HepG2 (cell line): ENCODE results near the gene CD72. TPM values are rescaled to one million over a fixed set of nuclear protein-coding genes. Genes with fewer than 3 reads are reported as not detected.

Experiments
- CCAR2 ChIP-seq: fragments of 200-400 bp; formaldehyde crosslinking; optimal IDR thresholded peaks from 2 replicates; pipeline ENCODE3; 2018; ENCODE audit warnings: low read depth, mild to moderate bottlenecking, low read length, moderate library complexity
- ETS1 ChIP-seq: sonication (generic); formaldehyde crosslinking; IDR thresholded peaks from 2 replicates; pipeline ENCODE4 v1.4.0; 2020; ENCODE audit warnings: missing genetic modification reagents
- GATA4 ChIP-seq: sonication (generic); IDR thresholded peaks from 2 replicates; pipeline ENCODE4 v1.6.1; 2016; ENCODE audit warnings: antibody characterized with exemption, low read depth, borderline replicate concordance
- MIXL1 ChIP-seq: IDR thresholded peaks from 2 replicates; pipeline ENCODE4 v1.6.1; 2016
- MLXIP ChIP-seq: sonication (generic); formaldehyde crosslinking; IDR thresholded peaks from 2 replicates; pipeline ENCODE4 v1.9.0; 2021; ENCODE audit warnings: missing genetic modification reagents, borderline replicate concordance
- MXD4 ChIP-seq: IDR thresholded peaks from 2 replicates; pipeline ENCODE4 v1.6.1; 2016; ENCODE audit warnings: mild to moderate bottlenecking, missing biosample characterization, missing genetic modification reagents
- PHF21A ChIP-seq: sonication (generic); formaldehyde crosslinking; IDR thresholded peaks from 2 replicates; pipeline ENCODE4 v1.5.0; 2020; ENCODE audit warnings: mild to moderate bottlenecking, missing genetic modification reagents
- PRDM15 ChIP-seq: sonication (generic); formaldehyde crosslinking; IDR thresholded peaks from 2 replicates; pipeline ENCODE4 v1.4.0; 2020; ENCODE audit warnings: missing genetic modification reagents
- SETDB1 ChIP-seq: sonication (generic); formaldehyde crosslinking; IDR thresholded peaks from 2 replicates; pipeline ENCODE4 v1.5.1; 2020; ENCODE audit warnings: missing genetic modification reagents, mild to moderate bottlenecking, borderline replicate concordance
- SOX13 ChIP-seq, 3 experiments: fragments of 450-650 bp in 1 of 3; sonication (generic) in 1 of 3; formaldehyde crosslinking in 1 of 3; IDR thresholded peaks in 2 of 3; conservative IDR thresholded peaks in 1 of 3; 2 replicates each; pipeline versions ENCODE4 v1.5.0 to v1.6.1; 2016 to 2020; ENCODE audit warnings: antibody characterized with exemption in 1 of 3, mild to moderate bottlenecking in 1 of 3, missing compliant biosample characterization in 1 of 3, missing genetic modification reagents in 1 of 3, moderate library complexity in 1 of 3
- SOX6 ChIP-seq, 2 experiments: fragments of 450-650 bp in 1 of 2; sonication (generic) in 1 of 2; formaldehyde crosslinking in 1 of 2; IDR thresholded peaks; 2 replicates each; pipeline versions ENCODE4 v1.4.0 to v1.6.1; 2017 to 2020; ENCODE audit warnings: antibody characterized with exemption in 1 of 2, mild to moderate bottlenecking in 1 of 2, missing genetic modification reagents in 1 of 2
- SP4 ChIP-seq: sonication (generic); formaldehyde crosslinking; IDR thresholded peaks from 2 replicates; pipeline ENCODE4 v1.8.1; 2023; ENCODE audit warnings: mild to moderate bottlenecking, missing genetic modification reagents
- TRIM22 ChIP-seq: fragments of 450-650 bp; IDR thresholded peaks from 2 replicates; pipeline ENCODE4 v1.6.1; 2017
- WIZ ChIP-seq: sonication (generic); formaldehyde crosslinking; IDR thresholded peaks from 2 replicates; pipeline ENCODE4 v1.5.1; 2020; ENCODE audit warnings: mild to moderate bottlenecking, missing genetic modification reagents
- ZEB1 ChIP-seq: IDR thresholded peaks from 2 replicates; pipeline ENCODE4 v1.6.1; 2012; ENCODE audit warnings: mild to moderate bottlenecking, low read depth, inconsistent platforms; ENCODE audit not compliant: insufficient replicate concordance
- ZNF674 ChIP-seq: sonication (generic); formaldehyde crosslinking; IDR thresholded peaks from 2 replicates; pipeline ENCODE4 v1.5.0; 2020; ENCODE audit warnings: low read depth, mild to moderate bottlenecking, missing genetic modification reagents
- ZNF773 ChIP-seq: sonication (generic); formaldehyde crosslinking; IDR thresholded peaks from 2 replicates; pipeline ENCODE4 v1.4.0; 2020; ENCODE audit warnings: missing genetic modification reagents, borderline replicate concordance
- ZNF780A ChIP-seq: sonication (generic); formaldehyde crosslinking; IDR thresholded peaks from 2 replicates; pipeline ENCODE4 v1.8.0; 2022; ENCODE audit warnings: mild to moderate bottlenecking, missing genetic modification reagents, moderate library complexity
- ZSCAN21 ChIP-seq: sonication (generic); formaldehyde crosslinking; IDR thresholded peaks from 2 replicates; pipeline ENCODE4 v1.8.0; 2022; ENCODE audit warnings: mild to moderate bottlenecking, missing genetic modification reagents, moderate library complexity, borderline replicate concordance
- ZSCAN29 ChIP-seq: sonication (generic); formaldehyde crosslinking; conservative IDR thresholded peaks from 2 replicates; pipeline ENCODE4 v1.4.0; 2020; ENCODE audit warnings: mild to moderate bottlenecking, missing genetic modification reagents
- polyA plus RNA-seq, 8 experiments: library from polyadenylated mRNA; depleted of rRNA in 3 of 8; stranded (reverse) in 7 of 8; unstranded in 1 of 8; fragments of >200 nt; fragmentation: Illumina TruSeq in 4 of 8; extraction: Trizol in 4 of 8; gene quantifications; 2 replicates each; pipeline versions ENCODE4 v1.2.1 to v1.2.3, GENCODE V29; 2011 to 2016; ENCODE audit warnings: low read depth in 4 of 8, missing spikeins in 1 of 8, mixed read lengths in 1 of 8; ENCODE audit not compliant: insufficient read depth in 1 of 8
- total RNA-seq, 5 experiments: library from RNA; depleted of rRNA; stranded (reverse); fragments of >200 nt; fragmentation: Illumina TruSeq; extraction: Trizol; gene quantifications; 2 replicates each; pipeline ENCODE4 v1.2.3, GENCODE V29; 2016; ENCODE audit warnings: low read depth in 1 of 5

CD72 gene
- total and polyA plus RNA-seq, 2 of the 13 experiments (the other 11 are each of a cell fraction or from before 2014, with no cell fraction given), result 0.18 to 1.1 TPM

- TF ChIP-seq SOX6 (IDR thresholded peaks at IDR 0.05) (no peak), SOX6 (CRISPR knock-in tag; IDR thresholded peaks at IDR 0.05) (peak; percentile 75), ZNF780A (CRISPR knock-in tag) (no peak), ZSCAN29 (no peak), SETDB1 (CRISPR knock-in tag) (no peak), ZEB1 (no peak), WIZ (CRISPR knock-in tag) (no peak), MLXIP (no peak), PRDM15 (CRISPR knock-in tag) (no peak), SOX13 (IDR thresholded peaks at IDR 0.05) (no peak), SOX13 (CRISPR knock-in tag; conservative IDR thresholded peaks at IDR 0.05 in 1 of 2, IDR thresholded peaks at IDR 0.05 in 1 of 2) (0 out of 4 replicates have a peak, but pooled peaks of 1 of the 2 experiments have one; percentile 11), MXD4 (CRISPR knock-in tag) (peak; percentile 51; the same call in 1 of the 2 replicates), PHF21A (CRISPR knock-in tag) (no peak; the same call in 1 of the 2 replicates), SP4 (peak; percentile 86), MIXL1 (CRISPR knock-in tag) (peak; percentile 46), ETS1 (CRISPR knock-in tag) (no peak), ZNF674 (CRISPR knock-in tag) (no peak), CCAR2 (no peak), ZNF773 (CRISPR knock-in tag) (no peak), TRIM22 (no peak), GATA4 (no peak), ZSCAN21 (CRISPR knock-in tag) (peak; percentile 59; the same call in 1 of the 2 replicates)
These were observed 14.1 kb downstream of the CD72 start (continued) for GRCh38 chr9:35603986-35604577.
